GM12878 (cell line): ENCODE results near the gene SUGP2. TPM values are rescaled to one million over a fixed set of nuclear protein-coding genes. Genes with fewer than 3 reads are reported as not detected.

ENCODE experiments used
- ATAC-seq: fragments of 200-7000 bp; cut with Tn5 transposase; 3 replicates; pipeline ENCODE4 v1.9.1; 2020; ENCODE audit warnings: mild to moderate bottlenecking, moderate library complexity
- BruUV-seq: library from RNA; stranded (reverse); fragments of 400-500 nt; replicated peaks from 2 replicates; lab custom pipeline; 2021; lab: Mats Ljungman, UMichigan
- CTCF ChIA-PET: fragments of 300-600 bp; sonication (Branson Sonifier 250); formaldehyde crosslinking; extraction: SDS; loops from one replicate; lab custom pipeline; 2021; ENCODE audit warnings: inconsistent platforms; lab: Yijun Ruan, JAX
- POLR2A ChIA-PET: fragments of 350-600 bp; formaldehyde crosslinking; extraction: SDS; loops from one replicate; lab custom pipeline; 2021; ENCODE audit warnings: inconsistent platforms; lab: Charles Lee
- RAD21 ChIA-PET: fragments of 300-600 bp; sonication (Branson Sonifier 250); formaldehyde crosslinking; loops from one replicate; lab custom pipeline; 2023; ENCODE audit warnings: antibody characterized with exemption; ENCODE audit not compliant: unreplicated experiment; lab: Charles Lee
- SMC1A ChIA-PET: fragments of 300-600 bp; sonication (Branson Sonifier 250); formaldehyde crosslinking; loops from one replicate; lab custom pipeline; 2023; ENCODE audit not compliant: unreplicated experiment, uncharacterized antibody; lab: Charles Lee
- DNase-seq: peaks from one replicate; pipeline ENCODE4 v3.0.0-alpha.2; 2011; ENCODE audit warnings: low read depth, low spot score
- FAIRE-seq: peaks from 3 replicates; lab custom pipeline; 2011; peaks lifted over from hg19 to GRCh38; lab: Jason Lieb, UNC
- H2AFZ ChIP-seq: 2 replicates; pipeline ENCODE4 v1.6.0; 2011; ENCODE audit warnings: low read depth, low read length, control low read depth; ENCODE audit not compliant: control insufficient read depth
- H3K27ac ChIP-seq: 2 replicates; pipeline ENCODE4 v1.5.1; 2011; ENCODE audit warnings: control low read depth; ENCODE audit not compliant: control insufficient read depth, insufficient read depth
- H3K27me3 ChIP-seq, 2 experiments: replicated peaks in 1 of 2; 2 replicates each; pipeline versions ENCODE4 v1.6.0 to v1.6.1; 2011; ENCODE audit warnings: low read length in 1 of 2; ENCODE audit not compliant: control insufficient read depth in 2 of 2, insufficient read depth in 2 of 2
- H3K36me3 ChIP-seq, 2 experiments: 2 replicates each; pipeline ENCODE4 v1.5.1; 2011; ENCODE audit warnings: low read length in 1 of 2; ENCODE audit not compliant: control insufficient read depth in 2 of 2, insufficient read depth in 2 of 2
- H3K4me1 ChIP-seq: 2 replicates; pipeline ENCODE4 v1.6.1; 2011; ENCODE audit warnings: mild to moderate bottlenecking, low read length, moderate library complexity, mixed read lengths; ENCODE audit not compliant: control insufficient read depth, insufficient read depth
- H3K4me2 ChIP-seq: 2 replicates; pipeline ENCODE4 v1.6.0; 2011; ENCODE audit warnings: control low read depth; ENCODE audit not compliant: control insufficient read depth, insufficient read depth
- H3K4me3 ChIP-seq: fragments of 200-600 bp; sonication (generic); 2 replicates; pipeline ENCODE4 v1.5.1; 2016
- H3K79me2 ChIP-seq: 2 replicates; pipeline ENCODE4 v1.6.0; 2011; ENCODE audit warnings: low read length; ENCODE audit not compliant: control insufficient read depth, insufficient read depth
- H3K9ac ChIP-seq: 2 replicates; pipeline ENCODE4 v1.8.0; 2011; ENCODE audit warnings: low read length, control low read depth, mixed read lengths; ENCODE audit not compliant: control insufficient read depth, insufficient read depth
- H3K9me3 ChIP-seq: replicated peaks from 3 replicates; pipeline ENCODE4 v1.5.1; 2011; ENCODE audit warnings: mild to moderate bottlenecking, low read length; ENCODE audit not compliant: control insufficient read depth, insufficient read depth
- H4K20me1 ChIP-seq: 2 replicates; pipeline ENCODE4 v1.6.0; 2011; ENCODE audit not compliant: control insufficient read depth, insufficient read depth
- BCL11A ChIP-seq: IDR thresholded peaks from 2 replicates; pipeline ENCODE4 v1.6.1; 2011; ENCODE audit warnings: low read depth, low read length
- BHLHE40 ChIP-seq, 2 experiments: fragments of 450-650 bp in 1 of 2; IDR thresholded peaks; 2 replicates each; pipeline ENCODE4 v1.6.1; 2011 to 2017; ENCODE audit warnings: low read depth in 2 of 2, borderline replicate concordance in 1 of 2, improper control_type of control experiment in 1 of 2, low read length in 1 of 2, mild to moderate bottlenecking in 1 of 2
- FOXK2 ChIP-seq: fragments of 450-650 bp; IDR thresholded peaks from 2 replicates; pipeline ENCODE4 v1.6.1; 2017; ENCODE audit warnings: mild to moderate bottlenecking, moderate library complexity
- IKZF1 ChIP-seq: fragments of 450-650 bp; conservative IDR thresholded peaks from 2 replicates; pipeline ENCODE4 v1.6.1; 2017; ENCODE audit warnings: antibody characterized with exemption, mild to moderate bottlenecking
- RBBP5 ChIP-seq: fragments of 200-600 bp; sonication (generic); conservative IDR thresholded peaks from 2 replicates; pipeline ENCODE4 v1.6.1; 2016
- TARDBP ChIP-seq: IDR thresholded peaks from 2 replicates; pipeline ENCODE4 v1.6.1; 2016; ENCODE audit warnings: borderline replicate concordance
- TCF3 ChIP-seq: IDR thresholded peaks from 2 replicates; pipeline ENCODE4 v1.6.1; 2012; ENCODE audit warnings: low read depth, mild to moderate bottlenecking, low read length, borderline replicate concordance; ENCODE audit not compliant: insufficient read depth
- WRNIP1 ChIP-seq: IDR thresholded peaks from 2 replicates; pipeline ENCODE4 v1.6.1; 2011; ENCODE audit warnings: low read depth, low read length, improper control_type of control experiment, borderline replicate concordance
- YBX1 ChIP-seq: fragments of 450-650 bp; IDR thresholded peaks from 2 replicates; pipeline ENCODE4 v1.6.1; 2016; ENCODE audit warnings: antibody characterized with exemption
- YY1 ChIP-seq: IDR thresholded peaks from 2 replicates; pipeline ENCODE4 v1.6.1; 2011; ENCODE audit warnings: low read depth, mild to moderate bottlenecking, low read length
- WGBS: methylation state at CpG from one replicate; pipeline ENCODE4 v1.1.6; 2016; ENCODE audit warnings: low lambda C conversion rate; ENCODE audit not compliant: insufficient replicate concordance, insufficient coverage; ENCODE audit errors: missing lambda C conversion rate; 5-methylcytosine and 5-hydroxymethylcytosine counted together
- in situ Hi-C: fragments of 300-500 bp; cut with MboI; formaldehyde crosslinking; loops from 9 replicates; pipeline ENCODE4 v1.14.3; 2018; ENCODE audit warnings: mixed read lengths
- intact Hi-C: fragments of 100-400 bp; cut with micrococcal nuclease; formaldehyde crosslinking; loops from one replicate; pipeline ENCODE4 v1.14.2; 2022; ENCODE audit not compliant: unreplicated experiment
- polyA plus RNA-seq, 11 experiments: library from polyadenylated mRNA; depleted of rRNA in 4 of 11; unstranded in 6 of 11; stranded (reverse) in 5 of 11; fragments of >200 nt; fragmentation: Nextera tagmentation in 4 of 11; fragmentation: Illumina TruSeq in 1 of 11; extraction: Ambion mirVana in 4 of 11; extraction: Trizol in 1 of 11; gene quantifications; 1 replicate in 1 of 11; 2 replicates in 10 of 11; pipeline versions ENCODE4 v1.2.1 to v1.2.3, GENCODE V29; 2011 to 2016; ENCODE audit warnings: inconsistent platforms in 2 of 11, missing spikeins in 2 of 11, low read depth in 1 of 11
- total RNA-seq, 4 experiments: library from RNA; depleted of rRNA in 3 of 4; stranded (reverse); fragments of >200 nt in 3 of 4; fragmentation: Illumina TruSeq in 1 of 4; extraction: Trizol in 1 of 4; gene quantifications; 2 replicates each; pipeline versions ENCODE4 v1.2.1 to v1.2.3, GENCODE V29; 2013 to 2021
- TF ChIP-seq, protein P1 (sequence below): fragments of 150-350 bp; IDR thresholded peaks from 2 replicates; pipeline ENCODE4 v1.6.1; 2014; ENCODE audit warnings: mild to moderate bottlenecking, low read depth, low read length

The SUGP2 gene
- total and polyA plus RNA-seq, 10 of the 15 experiments (the other 5 are each of a cell fraction or from before 2014, with no cell fraction given), result 15.0 to 120 (median 57.2) TPM

DNA sequence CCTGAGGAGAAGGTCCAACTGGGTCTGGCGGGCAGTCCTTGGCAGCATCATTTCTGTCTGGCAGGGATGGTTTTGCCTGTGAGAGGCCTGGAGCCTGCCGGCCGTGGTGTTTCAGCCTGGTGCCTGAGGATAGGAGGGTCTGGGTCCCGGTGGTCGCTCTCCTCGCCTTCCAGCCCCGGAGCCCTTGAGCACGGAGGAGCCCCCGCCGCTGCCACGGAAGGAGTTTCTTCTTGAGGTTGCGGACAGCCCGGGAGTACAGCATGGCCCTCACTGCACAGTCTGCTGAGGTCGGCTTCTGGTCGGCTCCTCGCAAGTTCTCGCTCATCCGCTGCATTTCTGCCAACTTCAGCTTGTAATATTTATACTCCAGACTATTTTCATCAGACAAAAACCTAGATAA, 23.4 kb downstream of the SUGP2 start:
- TF ChIP-seq FOXK2 (no peak), IKZF1 (no peak), TCF3 (no peak), BCL11A (no peak), RBBP5 (no peak), BHLHE40 (IDR thresholded peaks at IDR 0.05; ENCODE audit: borderline replicate concordance in 1 of 2, low read depth in 2 of 2, low read length in 1 of 2) (no peak), WRNIP1 (no peak), YBX1 (no peak), TARDBP (no peak), YY1 (no peak)
- TF ChIP-seq, protein P1, sequence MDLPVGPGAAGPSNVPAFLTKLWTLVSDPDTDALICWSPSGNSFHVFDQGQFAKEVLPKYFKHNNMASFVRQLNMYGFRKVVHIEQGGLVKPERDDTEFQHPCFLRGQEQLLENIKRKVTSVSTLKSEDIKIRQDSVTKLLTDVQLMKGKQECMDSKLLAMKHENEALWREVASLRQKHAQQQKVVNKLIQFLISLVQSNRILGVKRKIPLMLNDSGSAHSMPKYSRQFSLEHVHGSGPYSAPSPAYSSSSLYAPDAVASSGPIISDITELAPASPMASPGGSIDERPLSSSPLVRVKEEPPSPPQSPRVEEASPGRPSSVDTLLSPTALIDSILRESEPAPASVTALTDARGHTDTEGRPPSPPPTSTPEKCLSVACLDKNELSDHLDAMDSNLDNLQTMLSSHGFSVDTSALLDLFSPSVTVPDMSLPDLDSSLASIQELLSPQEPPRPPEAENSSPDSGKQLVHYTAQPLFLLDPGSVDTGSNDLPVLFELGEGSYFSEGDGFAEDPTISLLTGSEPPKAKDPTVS, result no peak
- Histone ChIP-seq H3K79me2 (no peaks in the 10 kb centered on the region), H3K36me3 (peaks cover 39 to 56% of the 10 kb centered on the region in 2 experiments), H3K4me2 (no peak overlapping the region), H4K20me1 (0 out of 2 replicates have a peak, but pooled peaks cover 2% of the 10 kb centered on the region), H3K27ac (no peak overlapping the region), H3K9me3 (no peaks in the 10 kb centered on the region), H3K4me3 (no peak overlapping the region), H3K4me1 (no peaks in the 10 kb centered on the region), H3K27me3 (no peaks in the 10 kb centered on the region), H2AFZ (no peak overlapping the region), H3K9ac (no peak overlapping the region)
- 98% methylated on average over 16 of the region's 18 CpGs for WGBS
- POLR2A ChIA-PET, result no interaction called here
- FAIRE-seq (no peak), DNase-seq (no peak), ATAC-seq (no peak)
- in situ Hi-C loops (no loop called here), intact Hi-C loops (no loop called here)
- CTCF ChIA-PET, result no interaction called here
- RAD21 ChIA-PET, result no interaction called here
- BruUV-seq, result no TSS peak
- SMC1A ChIA-PET, result interaction anchor here (0.6 kb wide), 1 partner anchor 115 kb away, joined by 3 read pairs; no protein-coding TSS in a partner anchor
